ENCODE measurements around the gene CRYZL1.

DNA sequence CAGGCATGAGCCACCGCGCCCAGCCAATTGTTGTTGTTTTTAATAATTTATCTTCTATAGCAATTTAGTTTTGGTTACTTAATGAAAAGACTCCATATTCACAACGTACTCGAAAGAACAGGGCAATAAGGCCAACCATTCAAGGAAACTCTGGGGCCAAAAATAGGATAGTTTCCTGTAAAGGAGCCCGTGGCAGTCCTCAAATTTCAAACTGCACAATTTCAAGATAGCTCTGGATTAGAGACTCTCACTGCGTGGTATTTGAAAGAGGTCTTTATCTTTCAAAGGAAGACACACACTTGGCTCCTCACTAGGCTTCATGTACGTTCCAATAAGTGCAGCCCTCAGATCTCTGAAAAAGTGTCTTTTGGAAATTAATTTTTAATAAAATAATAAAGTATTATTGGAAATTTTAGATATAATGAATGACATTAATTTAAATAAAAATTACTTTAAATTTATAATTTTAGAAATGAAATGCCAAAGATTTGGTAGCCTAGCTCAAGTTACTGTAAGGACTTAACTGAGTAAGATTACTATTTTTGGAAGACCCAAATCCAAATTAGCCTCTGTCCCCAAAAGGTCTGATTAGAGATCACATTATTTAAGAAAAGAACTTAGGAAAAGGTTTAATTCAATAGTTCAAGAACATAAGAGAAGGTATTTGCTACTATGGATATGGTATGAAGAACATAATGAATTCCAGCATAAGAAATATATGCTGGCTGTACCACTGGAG lies 30.4 kb downstream of the CRYZL1 start:
- TF ChIP-seq POLR2A (IDR thresholded peaks at IDR 0.05) = no peak
- TF ChIP-seq, protein P1, sequence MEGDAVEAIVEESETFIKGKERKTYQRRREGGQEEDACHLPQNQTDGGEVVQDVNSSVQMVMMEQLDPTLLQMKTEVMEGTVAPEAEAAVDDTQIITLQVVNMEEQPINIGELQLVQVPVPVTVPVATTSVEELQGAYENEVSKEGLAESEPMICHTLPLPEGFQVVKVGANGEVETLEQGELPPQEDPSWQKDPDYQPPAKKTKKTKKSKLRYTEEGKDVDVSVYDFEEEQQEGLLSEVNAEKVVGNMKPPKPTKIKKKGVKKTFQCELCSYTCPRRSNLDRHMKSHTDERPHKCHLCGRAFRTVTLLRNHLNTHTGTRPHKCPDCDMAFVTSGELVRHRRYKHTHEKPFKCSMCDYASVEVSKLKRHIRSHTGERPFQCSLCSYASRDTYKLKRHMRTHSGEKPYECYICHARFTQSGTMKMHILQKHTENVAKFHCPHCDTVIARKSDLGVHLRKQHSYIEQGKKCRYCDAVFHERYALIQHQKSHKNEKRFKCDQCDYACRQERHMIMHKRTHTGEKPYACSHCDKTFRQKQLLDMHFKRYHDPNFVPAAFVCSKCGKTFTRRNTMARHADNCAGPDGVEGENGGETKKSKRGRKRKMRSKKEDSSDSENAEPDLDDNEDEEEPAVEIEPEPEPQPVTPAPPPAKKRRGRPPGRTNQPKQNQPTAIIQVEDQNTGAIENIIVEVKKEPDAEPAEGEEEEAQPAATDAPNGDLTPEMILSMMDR (IDR thresholded peaks at IDR 0.05) = no peak

Measured in lower leg skin (tissue), 3 donors.